ENCODE data around the gene TUBB4B.

TUBB4B gene

GRCh38 chr9:137212520-137212919 is 28.6 kb upstream of the TUBB4B start:
- DNase-seq (ENCODE audit: low read depth) = no peak
- no peak for TF ChIP-seq CTCF (IDR thresholded peaks at IDR 0.05; ENCODE audit: low read length, missing control alignments)
- no peak overlapping the region for H3K4me3 ChIP-seq (replicated peaks; ENCODE audit: low read depth, low read length)

- DNase-seq (ENCODE audit: low read depth) = no peak
- TF ChIP-seq CTCF (IDR thresholded peaks at IDR 0.05; ENCODE audit: low read length, missing control alignments) = peak; percentile 10
- no peak overlapping the region for H3K4me3 ChIP-seq (replicated peaks; ENCODE audit: low read depth, low read length)
Measured at GRCh38 chr9:137213160-137214060, 27.7 kb upstream of the TUBB4B start.

- TF ChIP-seq CTCF (IDR thresholded peaks at IDR 0.05; ENCODE audit: low read length, missing control alignments) = no peak
- DNase-seq (ENCODE audit: low read depth) = no peak
- no peak overlapping the region for H3K4me3 ChIP-seq (replicated peaks; ENCODE audit: low read depth, low read length)
Measured at GRCh38 chr9:137214620-137215019, 26.5 kb upstream of the TUBB4B start.

- TF ChIP-seq CTCF (IDR thresholded peaks at IDR 0.05; ENCODE audit: low read length, missing control alignments) = no peak
- no peak overlapping the region for H3K4me3 ChIP-seq (replicated peaks; ENCODE audit: low read depth, low read length)
- DNase-seq (ENCODE audit: low read depth) = no peak
Measured at GRCh38 chr9:137215196-137215986, 25.7 kb upstream of the TUBB4B start.

GRCh38 chr9:137216188-137216965 is 24.7 kb upstream of the TUBB4B start:
- no peak for TF ChIP-seq CTCF (IDR thresholded peaks at IDR 0.05; ENCODE audit: low read length, missing control alignments)
- no peak overlapping the region for H3K4me3 ChIP-seq (replicated peaks; ENCODE audit: low read depth, low read length)
- DNase-seq (ENCODE audit: low read depth) = no peak

GRCh38 chr9:137217276-137218211 is 23.5 kb upstream of the TUBB4B start:
- H3K4me3 ChIP-seq (replicated peaks; ENCODE audit: low read depth, low read length) = no peak overlapping the region
- no peak for TF ChIP-seq CTCF (IDR thresholded peaks at IDR 0.05; ENCODE audit: low read length, missing control alignments)
- no peak for DNase-seq (ENCODE audit: low read depth)

Measured in fibroblast of pulmonary artery (primary cell).